Activated CD8-positive, alpha-beta memory T cell treated with anti-CD3 and anti-CD28 coated beads for 1 hour (primary cell): ENCODE results near the gene MRPL36.
"Not testable (repeated sequence)": the region's sequence is repeated elsewhere in the genome, so short reads cannot be mapped to it uniquely, and the experiment has no call there.

ENCODE experiments used
- DNase-seq, 2 donors: peaks; one replicate each; pipeline ENCODE4 v3.0.0-alpha.2; 2020; ENCODE audit warnings: low read depth in 1 of 2; ENCODE audit errors: extremely low read depth in 1 of 2

The MRPL36 gene

GRCh38 chr5:1799602-1800471, at the start of gene MRPL36:
MRPL36 (minus strand) TSS chr5:1799837; CDS start chr5:1798935, 902 bp downstream.
- DNase-seq: peak; percentile 73 to 95

- no peak for DNase-seq
Observed at GRCh38 chr5:1847611-1848010, 48.0 kb upstream of the MRPL36 start.

GRCh38 chr5:1847056-1847455, 47.4 kb upstream of the MRPL36 start:
- DNase-seq: no peak

GRCh38 chr5:1846583-1846982, 46.9 kb upstream of the MRPL36 start:
- no peak for DNase-seq

GRCh38 chr5:1845696-1846095, 46.1 kb upstream of the MRPL36 start:
- DNase-seq: no peak

GRCh38 chr5:1844708-1845436, 45.2 kb upstream of the MRPL36 start:
- DNase-seq: no peak

GRCh38 chr5:1843761-1844160, 44.1 kb upstream of the MRPL36 start:
- DNase-seq: not testable (repeated sequence)

GRCh38 chr5:1842004-1842819, 42.6 kb upstream of the MRPL36 start:
- DNase-seq: no peak

- DNase-seq: no peak
Observed at GRCh38 chr5:1840741-1841521, 41.3 kb upstream of the MRPL36 start.

- no peak for DNase-seq
Observed at GRCh38 chr5:1840071-1840547, 40.5 kb upstream of the MRPL36 start.

- no peak for DNase-seq
Observed at GRCh38 chr5:1838013-1838412, 38.4 kb upstream of the MRPL36 start.

GRCh38 chr5:1836891-1837880, 37.5 kb upstream of the MRPL36 start:
- no peak for DNase-seq

GRCh38 chr5:1836176-1836890, 36.7 kb upstream of the MRPL36 start:
- DNase-seq: no peak

- no peak for DNase-seq
Observed at GRCh38 chr5:1835431-1835830, 35.8 kb upstream of the MRPL36 start.

- DNase-seq: no peak
Observed at GRCh38 chr5:1834721-1835429, 35.2 kb upstream of the MRPL36 start.

GRCh38 chr5:1834022-1834551, 34.5 kb upstream of the MRPL36 start:
- no peak for DNase-seq

- no peak for DNase-seq
Observed at GRCh38 chr5:1833264-1834021, 33.8 kb upstream of the MRPL36 start.
